SK-N-SH (cell line): ENCODE data around the gene TFEB. TPM values are rescaled to one million over a fixed set of nuclear protein-coding genes. Genes with fewer than 3 reads are reported as not detected.

Source experiments
- CTCF ChIA-PET: fragments of 300-600, 350-600 bp; formaldehyde crosslinking; extraction: SDS; loops from one replicate; lab custom pipeline; 2021; lab: Yijun Ruan, JAX
- POLR2A ChIA-PET: fragments of 350-600 bp; sonication (Branson Sonifier 250); formaldehyde crosslinking; extraction: SDS; loops from one replicate; lab custom pipeline; 2020; ENCODE audit warnings: antibody characterized with exemption, inconsistent platforms; lab: Yijun Ruan, JAX
- DNase-seq: peaks from one replicate; pipeline ENCODE4 v3.0.0; 2012
- H2AFZ ChIP-seq: fragments of 200-600 bp; sonication (generic); 2 replicates; pipeline ENCODE4 v1.8.1; 2016; ENCODE audit warnings: antibody characterized with exemption, mild to moderate bottlenecking, low read depth
- H3F3A ChIP-seq: fragments of 200-600 bp; sonication (generic); replicated peaks from 2 replicates; pipeline ENCODE3; 2016; ENCODE audit warnings: antibody characterized with exemption, mild to moderate bottlenecking; ENCODE audit not compliant: insufficient read depth
- H3K27ac ChIP-seq, 2 experiments: fragments of 200-500 bp in 1 of 2; fragments of 200-600 bp in 1 of 2; sonication (Bioruptor generic) in 1 of 2; sonication (generic), shearing (Covaris generic) in 1 of 2; 2 replicates each; pipeline versions ENCODE4 v1.5.1 to v1.6.1; 2014 to 2016; ENCODE audit warnings: low read depth in 2 of 2, inconsistent platforms in 1 of 2, low read length in 1 of 2, mild to moderate bottlenecking in 1 of 2, mixed read lengths in 1 of 2
- H3K27me3 ChIP-seq: fragments of 200-600 bp; sonication (generic), shearing (Covaris generic); 2 replicates; pipeline ENCODE4 v1.6.1; 2016; ENCODE audit warnings: mixed run types; ENCODE audit not compliant: insufficient read depth
- H3K36me3 ChIP-seq, 2 experiments: fragments of 200-500 bp in 1 of 2; fragments of 200-600 bp in 1 of 2; sonication (Bioruptor generic) in 1 of 2; sonication (generic) in 1 of 2; replicated peaks in 1 of 2; 2 replicates each; pipeline versions ENCODE3 to v1.5.1; 2014 to 2016; ENCODE audit warnings: low read length in 1 of 2, mild to moderate bottlenecking in 1 of 2; ENCODE audit not compliant: insufficient read depth in 2 of 2, control insufficient read depth in 1 of 2
- H3K4me1 ChIP-seq, 2 experiments: fragments of 200-500 bp in 1 of 2; fragments of 200-600 bp in 1 of 2; sonication (Bioruptor generic) in 1 of 2; sonication (generic), shearing (Covaris generic) in 1 of 2; 2 replicates each; pipeline versions ENCODE4 v1.5.1 to v1.6.1; 2014 to 2016; ENCODE audit warnings: low read depth in 1 of 2, low read length in 1 of 2, mixed run types in 1 of 2; ENCODE audit not compliant: insufficient read depth in 2 of 2, control insufficient read depth in 1 of 2
- H3K4me2 ChIP-seq: fragments of 200-600 bp; sonication (generic), shearing (Covaris generic); 2 replicates; pipeline ENCODE4 v1.6.1; 2017; ENCODE audit warnings: mixed run types
- H3K4me3 ChIP-seq, 2 experiments: fragments of 200-500 bp in 1 of 2; fragments of 200-600 bp in 1 of 2; sonication (Bioruptor generic) in 1 of 2; sonication (generic), shearing (Covaris generic) in 1 of 2; 2 replicates each; pipeline versions ENCODE4 v1.5.1 to v1.8.1; 2014 to 2016; ENCODE audit warnings: low read depth in 2 of 2, inconsistent platforms in 1 of 2, low read length in 1 of 2, mild to moderate bottlenecking in 1 of 2, mixed read lengths in 1 of 2, moderate library complexity in 1 of 2
- H3K79me2 ChIP-seq: fragments of 200-600 bp; sonication (generic); 2 replicates; pipeline ENCODE4 v1.8.1; 2017; ENCODE audit warnings: mild to moderate bottlenecking; ENCODE audit not compliant: insufficient read depth
- H3K9ac ChIP-seq: fragments of 200-600 bp; sonication (generic); 2 replicates; pipeline ENCODE4 v1.6.1; 2017; ENCODE audit warnings: mixed run types
- H3K9me2 ChIP-seq: fragments of 200-600 bp; sonication (generic); 2 replicates; pipeline ENCODE4 v1.6.1; 2017; ENCODE audit warnings: mixed run types
- H3K9me3 ChIP-seq: fragments of 200-600 bp; sonication (generic); 2 replicates; pipeline ENCODE4 v1.6.1; 2017; ENCODE audit warnings: mixed run types, mild to moderate bottlenecking, moderate library complexity
- H4K20me1 ChIP-seq: fragments of 200-600 bp; sonication (generic); 2 replicates; pipeline ENCODE4 v1.6.1; 2017; ENCODE audit warnings: mild to moderate bottlenecking, mixed run types; ENCODE audit not compliant: insufficient read depth
- CHD2 ChIP-seq: fragments of 150-350 bp; IDR thresholded peaks from 2 replicates; pipeline ENCODE4 v1.6.1; 2018; ENCODE audit warnings: low read length; ENCODE audit not compliant: partially characterized antibody
- ELF1 ChIP-seq: IDR thresholded peaks from 2 replicates; pipeline ENCODE4 v1.4.0; 2012
- EP300 ChIP-seq, 2 experiments: IDR thresholded peaks; 2 replicates each; pipeline versions ENCODE4 v1.4.0 to v1.6.1; 2012; ENCODE audit warnings: borderline replicate concordance in 1 of 2, low read depth in 1 of 2, low read length in 1 of 2
- FOSL2 ChIP-seq: IDR thresholded peaks from 2 replicates; pipeline ENCODE4 v1.4.0; 2012; ENCODE audit warnings: low read depth, mild to moderate bottlenecking, moderate library complexity, borderline replicate concordance
- GABPA ChIP-seq: IDR thresholded peaks from 2 replicates; pipeline ENCODE4 v1.4.0; 2012; ENCODE audit warnings: low read depth, mild to moderate bottlenecking
- MEF2A ChIP-seq: IDR thresholded peaks from 2 replicates; pipeline ENCODE4 v1.4.0; 2012; ENCODE audit warnings: low read depth, borderline replicate concordance
- MXI1 ChIP-seq: IDR thresholded peaks from 2 replicates; pipeline ENCODE4 v1.6.1; 2012; ENCODE audit warnings: mild to moderate bottlenecking, low read depth, low read length, improper control_type of control experiment
- NFIC ChIP-seq: IDR thresholded peaks from 2 replicates; pipeline ENCODE4 v1.4.0; 2012; ENCODE audit warnings: borderline replicate concordance
- RCOR1 ChIP-seq: fragments of 150-350 bp; IDR thresholded peaks from 2 replicates; pipeline ENCODE4 v1.6.1; 2017; ENCODE audit warnings: antibody characterized with exemption, low read length
- RFX5 ChIP-seq: IDR thresholded peaks from 2 replicates; pipeline ENCODE4 v1.6.1; 2012; ENCODE audit warnings: mild to moderate bottlenecking, improper control_type of control experiment, low read length
- SMC3 ChIP-seq: IDR thresholded peaks from 2 replicates; pipeline ENCODE4 v1.6.1; 2012; ENCODE audit warnings: low read depth, low read length, improper control_type of control experiment
- TAF1 ChIP-seq: IDR thresholded peaks from 2 replicates; pipeline ENCODE4 v1.6.1; 2012; ENCODE audit warnings: low read depth, mild to moderate bottlenecking, low read length, moderate library complexity, borderline replicate concordance
- TCF12 ChIP-seq: IDR thresholded peaks from 2 replicates; pipeline ENCODE4 v1.4.0; 2012
- TEAD4 ChIP-seq: IDR thresholded peaks from 2 replicates; pipeline ENCODE4 v1.4.0; 2012; ENCODE audit warnings: mild to moderate bottlenecking, borderline replicate concordance; ENCODE audit not compliant: insufficient read depth
- YY1 ChIP-seq: IDR thresholded peaks from 2 replicates; pipeline ENCODE4 v1.4.0; 2012; ENCODE audit warnings: low read depth, mild to moderate bottlenecking
- WGBS: methylation state at CpG from one replicate; pipeline ENCODE4 v1.1.6; 2017; ENCODE audit warnings: low lambda C conversion rate; 5-methylcytosine and 5-hydroxymethylcytosine counted together
- polyA plus RNA-seq, 3 experiments: library from polyadenylated mRNA; depleted of rRNA; stranded (reverse); fragments of >200 nt; gene quantifications; 2 replicates each; pipeline ENCODE4 v1.2.3, GENCODE V29; 2012
- TF ChIP-seq, protein P1 (sequence below): IDR thresholded peaks from 2 replicates; pipeline ENCODE4 v1.4.0; 2012; ENCODE audit warnings: low read depth, borderline replicate concordance
- TF ChIP-seq, protein P2 (sequence below): IDR thresholded peaks from 2 replicates; pipeline ENCODE4; 2012
- TF ChIP-seq, protein P3 (sequence below): fragments of 200-600 bp; sonication (generic); IDR thresholded peaks from 2 replicates; pipeline ENCODE4 v1.6.1; 2017; ENCODE audit warnings: antibody characterized with exemption, mild to moderate bottlenecking, moderate library complexity

The TFEB gene
- polyA plus RNA-seq, 1 of the 3 experiments (the other 2 are of a cell fraction): 6.2 TPM

DNA sequence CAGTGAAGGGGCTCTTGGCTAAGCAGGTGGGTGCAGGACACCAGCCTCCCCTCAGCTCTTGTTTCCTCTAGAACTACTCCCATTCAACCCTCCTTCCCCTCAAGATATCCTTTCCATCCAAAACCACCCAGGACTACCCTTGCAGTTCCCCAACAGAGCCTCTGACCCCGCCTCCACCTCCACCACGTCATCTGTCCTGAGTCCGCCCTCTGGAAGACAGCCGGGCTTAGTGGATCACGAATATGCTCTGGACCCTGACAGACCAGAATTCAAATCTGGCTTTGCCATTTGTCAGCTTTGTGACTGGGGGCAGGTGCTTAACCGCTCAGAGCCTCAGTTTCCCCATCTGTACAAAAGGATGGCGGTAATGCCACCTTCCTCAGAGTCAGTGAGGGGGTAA is 31.4 kb downstream of the TFEB start:
- H3K9me2 ChIP-seq: no peaks in the 10 kb centered on the region
- no peak overlapping the region for H2AFZ ChIP-seq
- ChIA-PET CTCF (interaction anchor here (1.2 to 3.3 kb wide), 5 partner anchors 16 to 82 kb away, joined by 3 to 29 read pairs (median 9); partner anchors contain the start of gene TFEB), POLR2A (no interaction called here)
- no peaks in the 10 kb centered on the region for H3K9me3 ChIP-seq
- no peak overlapping the region for H3K9ac ChIP-seq
- no peak for DNase-seq
- no peak overlapping the region for H3K4me3 ChIP-seq
- no peaks in the 10 kb centered on the region for H3K36me3 ChIP-seq
- H3K4me1 ChIP-seq: peaks cover 27 to 34% of the 10 kb centered on the region in 2 experiments; a peak in 3 of 4 replicates
- no peak overlapping the region for H3K27ac ChIP-seq
- H3K79me2 ChIP-seq: peaks cover 31% of the 10 kb centered on the region
- peaks cover 22% of the 10 kb centered on the region for H3F3A ChIP-seq
- H3K27me3 ChIP-seq: no peaks in the 10 kb centered on the region
- 92% methylated on average over 7 of the region's 7 CpGs for WGBS
- no peak for TF ChIP-seq MXI1
- TF ChIP-seq, protein P1, sequence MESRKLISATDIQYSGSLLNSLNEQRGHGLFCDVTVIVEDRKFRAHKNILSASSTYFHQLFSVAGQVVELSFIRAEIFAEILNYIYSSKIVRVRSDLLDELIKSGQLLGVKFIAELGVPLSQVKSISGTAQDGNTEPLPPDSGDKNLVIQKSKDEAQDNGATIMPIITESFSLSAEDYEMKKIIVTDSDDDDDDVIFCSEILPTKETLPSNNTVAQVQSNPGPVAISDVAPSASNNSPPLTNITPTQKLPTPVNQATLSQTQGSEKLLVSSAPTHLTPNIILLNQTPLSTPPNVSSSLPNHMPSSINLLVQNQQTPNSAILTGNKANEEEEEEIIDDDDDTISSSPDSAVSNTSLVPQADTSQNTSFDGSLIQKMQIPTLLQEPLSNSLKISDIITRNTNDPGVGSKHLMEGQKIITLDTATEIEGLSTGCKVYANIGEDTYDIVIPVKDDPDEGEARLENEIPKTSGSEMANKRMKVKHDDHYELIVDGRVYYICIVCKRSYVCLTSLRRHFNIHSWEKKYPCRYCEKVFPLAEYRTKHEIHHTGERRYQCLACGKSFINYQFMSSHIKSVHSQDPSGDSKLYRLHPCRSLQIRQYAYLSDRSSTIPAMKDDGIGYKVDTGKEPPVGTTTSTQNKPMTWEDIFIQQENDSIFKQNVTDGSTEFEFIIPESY: no peak
- no peak for TF ChIP-seq CHD2
- no peak for TF ChIP-seq TAF1
- no peaks in the 10 kb centered on the region for H4K20me1 ChIP-seq
- no peak overlapping the region for H3K4me2 ChIP-seq

DNA sequence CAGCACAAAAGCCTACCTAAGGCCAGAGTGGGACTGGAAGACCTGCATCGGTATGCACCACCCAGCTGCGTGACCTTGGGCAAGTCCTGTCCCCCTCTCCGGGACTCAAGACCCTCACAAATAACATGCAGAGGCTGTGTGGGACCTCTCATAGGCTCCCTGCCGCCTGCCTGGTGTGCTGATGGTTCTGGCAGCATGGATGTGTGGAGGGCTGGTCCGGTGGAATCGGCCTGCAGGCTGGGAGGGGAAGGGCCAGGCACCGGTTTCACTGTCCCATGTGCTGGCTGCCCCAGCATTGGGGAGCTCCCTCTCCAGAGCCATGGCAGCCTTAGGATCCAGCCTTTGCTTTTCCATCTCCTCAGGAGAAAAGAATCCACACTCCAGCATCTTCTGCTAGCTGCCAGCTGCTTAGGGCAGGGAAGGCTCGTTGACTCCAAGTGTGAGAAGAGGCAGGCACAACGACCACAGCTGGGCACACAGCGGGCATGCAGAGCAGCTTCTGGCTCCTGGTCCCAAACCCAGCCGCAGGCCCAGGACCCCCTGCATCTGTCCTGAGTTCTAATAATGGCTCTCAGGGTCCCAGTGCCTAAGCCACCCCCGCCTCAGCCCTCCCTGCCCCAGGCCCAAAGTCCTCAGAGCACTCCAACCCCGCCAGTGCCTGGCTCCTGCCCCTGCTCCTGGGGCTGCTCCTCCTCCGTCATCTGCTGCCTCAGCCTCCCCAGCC is 32.5 kb downstream of the TFEB start:
- TF ChIP-seq NFIC: no peak
- no peak for TF ChIP-seq EP300 (IDR thresholded peaks at IDR 0.05; ENCODE audit: borderline replicate concordance in 1 of 2, low read depth in 1 of 2, low read length in 1 of 2)
- TF ChIP-seq RCOR1: no peak
- TF ChIP-seq TEAD4: no peak
- TF ChIP-seq, protein P2, sequence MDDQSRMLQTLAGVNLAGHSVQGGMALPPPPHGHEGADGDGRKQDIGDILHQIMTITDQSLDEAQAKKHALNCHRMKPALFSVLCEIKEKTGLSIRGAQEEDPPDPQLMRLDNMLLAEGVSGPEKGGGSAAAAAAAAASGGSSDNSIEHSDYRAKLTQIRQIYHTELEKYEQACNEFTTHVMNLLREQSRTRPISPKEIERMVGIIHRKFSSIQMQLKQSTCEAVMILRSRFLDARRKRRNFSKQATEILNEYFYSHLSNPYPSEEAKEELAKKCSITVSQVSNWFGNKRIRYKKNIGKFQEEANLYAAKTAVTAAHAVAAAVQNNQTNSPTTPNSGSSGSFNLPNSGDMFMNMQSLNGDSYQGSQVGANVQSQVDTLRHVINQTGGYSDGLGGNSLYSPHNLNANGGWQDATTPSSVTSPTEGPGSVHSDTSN: no peak
- no peak for TF ChIP-seq FOSL2
- TF ChIP-seq YY1: no peak
- TF ChIP-seq ELF1: no peak
- no peak for TF ChIP-seq CHD2
- TF ChIP-seq, protein P3, sequence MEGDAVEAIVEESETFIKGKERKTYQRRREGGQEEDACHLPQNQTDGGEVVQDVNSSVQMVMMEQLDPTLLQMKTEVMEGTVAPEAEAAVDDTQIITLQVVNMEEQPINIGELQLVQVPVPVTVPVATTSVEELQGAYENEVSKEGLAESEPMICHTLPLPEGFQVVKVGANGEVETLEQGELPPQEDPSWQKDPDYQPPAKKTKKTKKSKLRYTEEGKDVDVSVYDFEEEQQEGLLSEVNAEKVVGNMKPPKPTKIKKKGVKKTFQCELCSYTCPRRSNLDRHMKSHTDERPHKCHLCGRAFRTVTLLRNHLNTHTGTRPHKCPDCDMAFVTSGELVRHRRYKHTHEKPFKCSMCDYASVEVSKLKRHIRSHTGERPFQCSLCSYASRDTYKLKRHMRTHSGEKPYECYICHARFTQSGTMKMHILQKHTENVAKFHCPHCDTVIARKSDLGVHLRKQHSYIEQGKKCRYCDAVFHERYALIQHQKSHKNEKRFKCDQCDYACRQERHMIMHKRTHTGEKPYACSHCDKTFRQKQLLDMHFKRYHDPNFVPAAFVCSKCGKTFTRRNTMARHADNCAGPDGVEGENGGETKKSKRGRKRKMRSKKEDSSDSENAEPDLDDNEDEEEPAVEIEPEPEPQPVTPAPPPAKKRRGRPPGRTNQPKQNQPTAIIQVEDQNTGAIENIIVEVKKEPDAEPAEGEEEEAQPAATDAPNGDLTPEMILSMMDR: no peak
- TF ChIP-seq MEF2A: no peak
- no peak for TF ChIP-seq TCF12
- TF ChIP-seq SMC3: no peak
- TF ChIP-seq GABPA: no peak
- TF ChIP-seq RFX5: no peak
- TF ChIP-seq, all 33 proteins: peak for 0
- no peaks in the 10 kb centered on the region for H3K36me3 ChIP-seq
- no peak overlapping the region for H3K4me2 ChIP-seq
- CTCF ChIA-PET: interaction anchor here (0.9 to 1.5 kb wide), 4 partner anchors 15 to 252 kb away, joined by 3 read pairs; no protein-coding TSS in a partner anchor
- H2AFZ ChIP-seq: no peak overlapping the region
- no peaks in the 10 kb centered on the region for H3K27me3 ChIP-seq
- no peak overlapping the region for H3K9ac ChIP-seq
- H3K27ac ChIP-seq: no peak overlapping the region
- 79% methylated on average over 4 of the region's 14 CpGs for WGBS
- H3K9me3 ChIP-seq: no peaks in the 10 kb centered on the region
- POLR2A ChIA-PET: no interaction called here
- H3K9me2 ChIP-seq: no peaks in the 10 kb centered on the region
- H4K20me1 ChIP-seq: no peaks in the 10 kb centered on the region
- peaks cover 31% of the 10 kb centered on the region for H3K79me2 ChIP-seq
- peaks cover 35 to 42% of the 10 kb centered on the region in 2 experiments for H3K4me1 ChIP-seq
- H3F3A ChIP-seq: peaks cover 33% of the 10 kb centered on the region
- no peak overlapping the region for H3K4me3 ChIP-seq
- no peak for DNase-seq
